Keratinocyte (primary cell): ENCODE measurements around the gene HECTD1. TPM values are rescaled to one million over a fixed set of nuclear protein-coding genes. Genes with fewer than 3 reads are reported as not detected.

Experiments used
- DNase-seq: peaks from one replicate; pipeline ENCODE4 v3.0.0-alpha.2; 2011; ENCODE audit warnings: low read depth, missing footprints, low spot score
- FAIRE-seq: peaks from 2 replicates; lab custom pipeline; 2011; peaks lifted over from hg19 to GRCh38; lab: Jason Lieb, UNC
- H2AFZ ChIP-seq: 2 replicates; pipeline ENCODE4 v1.6.0; 2012; ENCODE audit warnings: low read length, control low read depth, inconsistent platforms; ENCODE audit not compliant: control insufficient read depth
- H3K27ac ChIP-seq: 2 replicates; pipeline ENCODE4 v1.5.1; 2011; ENCODE audit warnings: low read length; ENCODE audit not compliant: control insufficient read depth, insufficient read depth
- H3K27me3 ChIP-seq: 3 replicates; pipeline ENCODE4 v1.6.0; 2011; ENCODE audit warnings: low read length; ENCODE audit not compliant: control insufficient read depth, insufficient read depth; ENCODE audit errors: extremely low read depth
- H3K36me3 ChIP-seq, 2 experiments: 2 replicates in 1 of 2; 3 replicates in 1 of 2; pipeline ENCODE4 v1.5.1; 2011; ENCODE audit warnings: low read length in 2 of 2, mild to moderate bottlenecking in 1 of 2; ENCODE audit not compliant: control insufficient read depth in 2 of 2, insufficient read depth in 2 of 2; ENCODE audit errors: extremely low read depth in 1 of 2
- H3K4me1 ChIP-seq: 3 replicates; pipeline ENCODE4 v1.5.1; 2011; ENCODE audit warnings: low read length; ENCODE audit not compliant: control insufficient read depth, insufficient read depth; ENCODE audit errors: extremely low read depth
- H3K4me2 ChIP-seq: 3 replicates; pipeline ENCODE4 v1.6.0; 2011; ENCODE audit warnings: low read depth, low read length; ENCODE audit not compliant: control insufficient read depth, insufficient read depth; ENCODE audit errors: extremely low read depth
- H3K4me3 ChIP-seq, 3 experiments: fragments of 200-600 bp in 1 of 3; sonication (generic) in 1 of 3; 2 replicates in 2 of 3; 3 replicates in 1 of 3; pipeline ENCODE4 v1.5.1; 2011 to 2016; ENCODE audit warnings: low read length in 3 of 3, mild to moderate bottlenecking in 3 of 3, control low read depth in 2 of 3, inconsistent platforms in 1 of 3, low read depth in 1 of 3, mixed read lengths in 1 of 3, mixed run types in 1 of 3, moderate library complexity in 1 of 3; ENCODE audit not compliant: control insufficient read depth in 2 of 3, insufficient read depth in 2 of 3; ENCODE audit errors: extremely low read depth in 1 of 3
- H3K79me2 ChIP-seq: 2 replicates; pipeline ENCODE4 v1.6.0; 2012; ENCODE audit warnings: low read length; ENCODE audit not compliant: control insufficient read depth, insufficient read depth
- H3K9ac ChIP-seq: 3 replicates; pipeline ENCODE4 v1.6.0; 2011; ENCODE audit warnings: low read length; ENCODE audit not compliant: control insufficient read depth, insufficient read depth; ENCODE audit errors: extremely low read depth
- H3K9me1 ChIP-seq: 3 replicates; pipeline ENCODE4 v1.6.0; 2011; ENCODE audit warnings: low read length; ENCODE audit not compliant: control insufficient read depth, insufficient read depth; ENCODE audit errors: extremely low read depth
- H3K9me3 ChIP-seq: 2 replicates; pipeline ENCODE4 v1.5.1; 2012; ENCODE audit warnings: low read depth, low read length; ENCODE audit not compliant: control insufficient read depth
- H4K20me1 ChIP-seq: 3 replicates; pipeline ENCODE4 v1.6.0; 2011; ENCODE audit warnings: low read length; ENCODE audit not compliant: control insufficient read depth, insufficient read depth; ENCODE audit errors: extremely low read depth
- CTCF ChIP-seq, 3 experiments: IDR thresholded peaks in 1 of 3; conservative IDR thresholded peaks in 1 of 3; optimal IDR thresholded peaks in 1 of 3; 2 replicates in 2 of 3; 3 replicates in 1 of 3; pipeline versions ENCODE3 to v1.5.1; 2011; ENCODE audit warnings: low read length in 3 of 3, mild to moderate bottlenecking in 3 of 3, moderate library complexity in 2 of 3, control low read depth in 1 of 3, inconsistent platforms in 1 of 3; ENCODE audit not compliant: insufficient read depth in 2 of 3; ENCODE audit errors: extremely low read depth in 1 of 3
- EZH2 ChIP-seq: IDR thresholded peaks from one replicate; pipeline ENCODE4 v1.6.1; 2012; ENCODE audit warnings: inconsistent platforms, mild to moderate bottlenecking, low read length, moderate library complexity
- dilution Hi-C: fragments of 300-500 bp; cut with MboI; formaldehyde crosslinking; loops from one replicate; pipeline ENCODE4 v1.7.0; 2020; ENCODE audit warnings: low sequenced_read_pairs; ENCODE audit not compliant: extremely low pct_ligation_motif_present
- polyA plus RNA-seq, 5 experiments: library from polyadenylated mRNA; depleted of rRNA in 3 of 5; stranded (reverse) in 3 of 5; stranded (forward) in 1 of 5; unstranded in 1 of 5; fragments of >200 nt; gene quantifications; 1 replicate in 1 of 5; 2 replicates in 3 of 5; 3 replicates in 1 of 5; pipeline versions ENCODE4 v1.2.1 to v1.2.3, GENCODE V29; 2011 to 2012; ENCODE audit warnings: missing spikeins in 2 of 5, low read depth in 1 of 5, low replicate concordance in 1 of 5

Gene HECTD1
- polyA plus RNA-seq, 1 donor (not counting 4 experiments of a cell fraction or from before 2014, with no cell fraction given), result 94.8 TPM

DNA sequence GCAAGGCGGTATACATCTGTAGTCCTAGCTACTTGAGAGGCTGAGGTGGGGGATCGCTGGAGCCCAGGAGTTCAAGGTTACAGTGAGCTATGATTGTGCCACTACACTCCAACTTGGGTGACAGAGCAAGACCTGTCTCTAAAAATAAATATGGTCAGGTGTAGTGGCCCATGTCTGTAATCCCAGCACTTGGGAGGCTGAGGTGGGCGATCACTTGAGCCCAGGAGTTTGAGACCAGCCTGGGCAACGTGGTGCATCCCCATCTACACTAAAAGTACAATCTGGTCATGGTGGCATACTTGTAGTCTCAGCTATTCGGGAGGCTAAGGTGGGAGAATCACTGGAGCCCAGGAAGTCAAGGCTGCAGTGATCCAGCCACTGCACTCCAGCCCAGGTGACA is 40.6 kb downstream of the HECTD1 start:
- dilution Hi-C loops, result no loop called here
- FAIRE-seq (no peak), DNase-seq (no peak)
- Histone ChIP-seq H3K27me3 (no peaks in the 10 kb centered on the region), H3K4me2 (no peak overlapping the region), H3K4me1 (peaks cover 26% of the 10 kb centered on the region), H3K4me3 (no peak overlapping the region), H3K9me3 (no peaks in the 10 kb centered on the region), H3K9me1 (no peaks in the 10 kb centered on the region), H3K27ac (no peak overlapping the region), H3K36me3 (peaks cover 10 to 23% of the 10 kb centered on the region in 2 experiments), H3K79me2 (peaks cover 3% of the 10 kb centered on the region), H3K9ac (no peak overlapping the region), H4K20me1 (no peaks in the 10 kb centered on the region), H2AFZ (no peak overlapping the region)
- no peak for TF ChIP-seq CTCF (optimal IDR thresholded peaks at IDR 0.05 in 1 of 3, IDR thresholded peaks at IDR 0.05 in 1 of 3, conservative IDR thresholded peaks at IDR 0.05 in 1 of 3; ENCODE audit: extremely low read depth in 1 of 3, insufficient read depth in 2 of 3, low read length in 3 of 3)
- no peak for TF ChIP-seq EZH2

GRCh38 chr14:31166271-31166561 is 41.4 kb downstream of the HECTD1 start:
- H2AFZ ChIP-seq, result no peak overlapping the region
- H3K27ac ChIP-seq, result peak overlapping the region; percentile 62
- no peaks in the 10 kb centered on the region for H3K9me3 ChIP-seq
- no peak for DNase-seq
- dilution Hi-C loops, result no loop called here
- no peaks in the 10 kb centered on the region for H3K27me3 ChIP-seq
- FAIRE-seq, result no peak
- no peaks in the 10 kb centered on the region for H4K20me1 ChIP-seq
- no peak overlapping the region for H3K4me3 ChIP-seq
- no peaks in the 10 kb centered on the region for H3K9me1 ChIP-seq
- peaks cover 13 to 25% of the 10 kb centered on the region in 2 experiments for H3K36me3 ChIP-seq
- TF ChIP-seq EZH2 (no peak), CTCF (optimal IDR thresholded peaks at IDR 0.05 in 1 of 3, IDR thresholded peaks at IDR 0.05 in 1 of 3, conservative IDR thresholded peaks at IDR 0.05 in 1 of 3; ENCODE audit: extremely low read depth in 1 of 3, insufficient read depth in 2 of 3, low read length in 3 of 3) (no peak)
- no peak overlapping the region for H3K9ac ChIP-seq
- no peak overlapping the region for H3K4me2 ChIP-seq
- H3K79me2 ChIP-seq, result peaks cover 3% of the 10 kb centered on the region
- peaks cover 20% of the 10 kb centered on the region for H3K4me1 ChIP-seq
